ENCODE measurements around the gene BEX4.

Gene BEX4

DNA sequence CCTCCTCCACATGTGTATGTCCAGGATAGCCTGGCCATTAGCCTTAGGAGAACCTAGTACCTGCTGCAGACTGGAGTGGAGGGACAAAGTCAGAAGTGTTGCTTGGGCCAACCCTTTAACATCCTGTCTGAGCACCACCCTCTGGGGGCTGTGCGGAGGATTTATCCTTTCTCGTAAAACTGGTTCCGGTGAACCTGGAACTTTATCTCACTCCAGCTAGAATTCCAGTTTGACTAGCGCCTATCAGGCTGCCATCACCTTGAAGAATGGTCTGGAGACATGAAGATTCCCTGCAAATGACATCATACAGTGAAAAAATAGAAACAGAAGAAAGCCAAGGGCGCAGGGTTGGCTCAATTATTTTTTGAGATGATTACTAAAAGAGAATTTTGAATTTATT lies 36.1 kb downstream of the BEX4 start (continued):
- TF ChIP-seq, protein P1, sequence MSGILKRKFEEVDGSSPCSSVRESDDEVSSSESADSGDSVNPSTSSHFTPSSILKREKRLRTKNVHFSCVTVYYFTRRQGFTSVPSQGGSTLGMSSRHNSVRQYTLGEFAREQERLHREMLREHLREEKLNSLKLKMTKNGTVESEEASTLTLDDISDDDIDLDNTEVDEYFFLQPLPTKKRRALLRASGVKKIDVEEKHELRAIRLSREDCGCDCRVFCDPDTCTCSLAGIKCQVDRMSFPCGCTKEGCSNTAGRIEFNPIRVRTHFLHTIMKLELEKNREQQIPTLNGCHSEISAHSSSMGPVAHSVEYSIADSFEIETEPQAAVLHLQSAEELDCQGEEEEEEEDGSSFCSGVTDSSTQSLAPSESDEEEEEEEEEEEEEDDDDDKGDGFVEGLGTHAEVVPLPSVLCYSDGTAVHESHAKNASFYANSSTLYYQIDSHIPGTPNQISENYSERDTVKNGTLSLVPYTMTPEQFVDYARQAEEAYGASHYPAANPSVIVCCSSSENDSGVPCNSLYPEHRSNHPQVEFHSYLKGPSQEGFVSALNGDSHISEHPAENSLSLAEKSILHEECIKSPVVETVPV (CRISPR knock-in tag; IDR thresholded peaks at IDR 0.05), result no peak
- TF ChIP-seq BACH2 (CRISPR knock-in tag; IDR thresholded peaks at IDR 0.05; ENCODE audit: borderline replicate concordance), result no peak
- no peak for TF ChIP-seq RARB (CRISPR knock-in tag; IDR thresholded peaks at IDR 0.05)

GRCh38 chrX:103253608-103254007 lies 38.7 kb downstream of the BEX4 start:
- TF ChIP-seq SNAI2 (CRISPR knock-in tag; IDR thresholded peaks at IDR 0.05) (no peak), ZFP30 (CRISPR knock-in tag; IDR thresholded peaks at IDR 0.05) (no peak), ZNF70 (CRISPR knock-in tag; IDR thresholded peaks at IDR 0.05) (no peak), ZNF8 (CRISPR knock-in tag; IDR thresholded peaks at IDR 0.05) (no peak), GLIS3 (CRISPR knock-in tag; IDR thresholded peaks at IDR 0.05) (no peak), ZC3H10 (CRISPR knock-in tag; IDR thresholded peaks at IDR 0.05) (no peak), RARB (CRISPR knock-in tag; IDR thresholded peaks at IDR 0.05) (no peak), TOX (CRISPR knock-in tag; IDR thresholded peaks at IDR 0.05; ENCODE audit: borderline replicate concordance) (no peak), ZNF565 (CRISPR knock-in tag; conservative IDR thresholded peaks at IDR 0.05; ENCODE audit: low read depth) (no peak), TCF4 (CRISPR knock-in tag; IDR thresholded peaks at IDR 0.05; ENCODE audit: borderline replicate concordance) (no peak)
- TF ChIP-seq, protein P2, sequence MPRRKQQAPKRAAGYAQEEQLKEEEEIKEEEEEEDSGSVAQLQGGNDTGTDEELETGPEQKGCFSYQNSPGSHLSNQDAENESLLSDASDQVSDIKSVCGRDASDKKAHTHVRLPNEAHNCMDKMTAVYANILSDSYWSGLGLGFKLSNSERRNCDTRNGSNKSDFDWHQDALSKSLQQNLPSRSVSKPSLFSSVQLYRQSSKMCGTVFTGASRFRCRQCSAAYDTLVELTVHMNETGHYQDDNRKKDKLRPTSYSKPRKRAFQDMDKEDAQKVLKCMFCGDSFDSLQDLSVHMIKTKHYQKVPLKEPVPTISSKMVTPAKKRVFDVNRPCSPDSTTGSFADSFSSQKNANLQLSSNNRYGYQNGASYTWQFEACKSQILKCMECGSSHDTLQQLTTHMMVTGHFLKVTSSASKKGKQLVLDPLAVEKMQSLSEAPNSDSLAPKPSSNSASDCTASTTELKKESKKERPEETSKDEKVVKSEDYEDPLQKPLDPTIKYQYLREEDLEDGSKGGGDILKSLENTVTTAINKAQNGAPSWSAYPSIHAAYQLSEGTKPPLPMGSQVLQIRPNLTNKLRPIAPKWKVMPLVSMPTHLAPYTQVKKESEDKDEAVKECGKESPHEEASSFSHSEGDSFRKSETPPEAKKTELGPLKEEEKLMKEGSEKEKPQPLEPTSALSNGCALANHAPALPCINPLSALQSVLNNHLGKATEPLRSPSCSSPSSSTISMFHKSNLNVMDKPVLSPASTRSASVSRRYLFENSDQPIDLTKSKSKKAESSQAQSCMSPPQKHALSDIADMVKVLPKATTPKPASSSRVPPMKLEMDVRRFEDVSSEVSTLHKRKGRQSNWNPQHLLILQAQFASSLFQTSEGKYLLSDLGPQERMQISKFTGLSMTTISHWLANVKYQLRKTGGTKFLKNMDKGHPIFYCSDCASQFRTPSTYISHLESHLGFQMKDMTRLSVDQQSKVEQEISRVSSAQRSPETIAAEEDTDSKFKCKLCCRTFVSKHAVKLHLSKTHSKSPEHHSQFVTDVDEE (CRISPR knock-in tag; IDR thresholded peaks at IDR 0.05), result no peak
- TF ChIP-seq, protein P3, sequence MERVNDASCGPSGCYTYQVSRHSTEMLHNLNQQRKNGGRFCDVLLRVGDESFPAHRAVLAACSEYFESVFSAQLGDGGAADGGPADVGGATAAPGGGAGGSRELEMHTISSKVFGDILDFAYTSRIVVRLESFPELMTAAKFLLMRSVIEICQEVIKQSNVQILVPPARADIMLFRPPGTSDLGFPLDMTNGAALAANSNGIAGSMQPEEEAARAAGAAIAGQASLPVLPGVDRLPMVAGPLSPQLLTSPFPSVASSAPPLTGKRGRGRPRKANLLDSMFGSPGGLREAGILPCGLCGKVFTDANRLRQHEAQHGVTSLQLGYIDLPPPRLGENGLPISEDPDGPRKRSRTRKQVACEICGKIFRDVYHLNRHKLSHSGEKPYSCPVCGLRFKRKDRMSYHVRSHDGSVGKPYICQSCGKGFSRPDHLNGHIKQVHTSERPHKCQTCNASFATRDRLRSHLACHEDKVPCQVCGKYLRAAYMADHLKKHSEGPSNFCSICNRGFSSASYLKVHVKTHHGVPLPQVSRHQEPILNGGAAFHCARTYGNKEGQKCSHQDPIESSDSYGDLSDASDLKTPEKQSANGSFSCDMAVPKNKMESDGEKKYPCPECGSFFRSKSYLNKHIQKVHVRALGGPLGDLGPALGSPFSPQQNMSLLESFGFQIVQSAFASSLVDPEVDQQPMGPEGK (CRISPR knock-in tag; IDR thresholded peaks at IDR 0.05; ENCODE audit: borderline replicate concordance), result no peak
- TF ChIP-seq, protein P1 (CRISPR knock-in tag; IDR thresholded peaks at IDR 0.05), result no peak
- ATAC-seq, result no peak

GRCh38 chrX:103254171-103254824 lies 39.4 kb downstream of the BEX4 start:
- TF ChIP-seq OSR1 (CRISPR knock-in tag; IDR thresholded peaks at IDR 0.05) (no peak), CREB5 (CRISPR knock-in tag; IDR thresholded peaks at IDR 0.05; ENCODE audit: low read depth) (no peak), GLIS3 (CRISPR knock-in tag; IDR thresholded peaks at IDR 0.05) (no peak), ARNTL (CRISPR knock-in tag; IDR thresholded peaks at IDR 0.05; ENCODE audit: borderline replicate concordance, low read depth) (no peak)
- TF ChIP-seq, protein P1 (CRISPR knock-in tag; IDR thresholded peaks at IDR 0.05), result no peak
- ATAC-seq, result peak; percentile 82

Measured in SK-N-SH treated with all-trans-retinoic acid at 6 μM for 48 hours (cell line).